ENCODE results near the gene CMC2. TPM values are rescaled to one million over a fixed set of nuclear protein-coding genes. Genes with fewer than 3 reads are reported as not detected.

CMC2 gene
- 68.0 TPM for polyA plus RNA-seq (2013)

DNA sequence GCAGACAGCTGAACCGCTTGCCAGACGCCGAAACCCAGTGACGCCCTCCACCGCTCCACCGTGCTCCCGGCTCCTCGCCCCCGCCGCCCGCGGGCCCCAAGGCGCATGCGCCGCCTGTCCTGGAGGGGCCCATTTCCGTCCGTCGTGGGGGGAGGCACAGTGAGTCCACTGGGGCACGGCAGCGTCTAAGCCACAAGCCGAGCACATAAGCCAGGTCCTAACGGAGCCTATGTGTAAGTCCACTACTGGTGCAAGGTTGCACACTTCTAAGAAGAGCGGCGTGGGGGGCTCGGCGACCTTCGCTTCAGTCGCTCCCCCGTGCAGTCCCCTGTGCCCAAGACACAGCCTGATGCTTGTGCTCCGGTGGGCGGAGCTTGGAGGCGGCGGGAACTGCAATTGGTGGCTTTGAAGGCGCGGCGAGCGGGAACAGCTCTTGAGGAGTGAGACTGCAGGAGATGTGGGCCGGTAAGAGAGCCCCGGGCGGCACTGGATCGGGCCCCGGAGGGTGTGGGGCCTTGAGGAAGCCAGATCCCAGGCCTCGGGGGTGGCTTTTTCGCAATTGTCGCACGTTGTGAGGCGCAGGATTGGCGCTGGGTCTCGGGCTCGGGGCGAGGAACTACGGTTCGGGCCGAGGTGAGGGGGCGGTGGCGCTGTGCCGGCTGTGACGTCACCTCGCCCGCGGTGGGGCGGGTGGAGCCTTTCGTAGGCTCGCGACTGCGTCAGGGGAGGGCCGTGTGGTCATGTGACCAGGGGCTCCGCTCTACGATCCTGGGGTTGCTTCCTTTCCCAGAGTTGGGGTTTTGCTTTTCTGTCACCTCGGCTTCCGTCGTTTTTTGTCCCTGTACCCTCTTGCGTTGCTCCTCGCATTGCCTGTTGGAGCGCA lies at the start of gene CMC2, which contains the start of gene CENPN:
CMC2 (minus strand) TSS at position 73 of the 883 bp plus-strand sequence. CDS start 9,491 bp downstream, outside the sequence.
CENPN (plus strand) TSS at position 402 of the 883 bp plus-strand sequence. CDS start 4,726 bp downstream, outside the sequence.
- peak within 1 kb of the TSS; percentile 89 to 97 (median 92) for H3K4me3 ChIP-seq (ENCODE audit: control insufficient read depth in 1 of 7, extremely low read depth in 1 of 7, insufficient read depth in 4 of 7, low read depth in 2 of 7, low read length in 6 of 7)
- 0% methylated on average over 69 of the region's 75 CpGs for WGBS (ENCODE audit: insufficient coverage)
- no peaks in the 10 kb centered on the region for H3K27me3 ChIP-seq (replicated peaks in 2 of 5; ENCODE audit: control insufficient read depth in 4 of 5, insufficient read depth in 5 of 5, low read length in 4 of 5)
- H3K9me3 ChIP-seq (ENCODE audit: control extremely low read depth in 1 of 5, control insufficient read depth in 4 of 5, insufficient read depth in 2 of 5, low read depth in 1 of 5, low read length in 4 of 5), result no peaks in the 10 kb centered on the region
- H3K36me3 ChIP-seq (ENCODE audit: control insufficient read depth in 4 of 4, insufficient read depth in 4 of 4, low read length in 3 of 4), result peaks cover 0 to 9% (median 0%) of the 10 kb centered on the region in 4 experiments
- POLR2A ChIA-PET, result interaction anchor here (0.6 to 1.8 kb wide), 3 partner anchors 10 to 499 kb away, joined by 3 to 5 read pairs (median 4); partner anchors contain the start of gene ATMIN
- DNase-seq, result peak; percentile 99 to 100 (median 99)
- H3K4me1 ChIP-seq (ENCODE audit: control extremely low read depth in 1 of 4, control insufficient read depth in 4 of 4, insufficient read depth in 4 of 4, low read length in 3 of 4), result peaks cover 8 to 38% (median 30%) of the 10 kb centered on the region in 4 experiments
- CTCF ChIA-PET, result interaction anchor here (0.5 to 1.8 kb wide), 6 partner anchors 8 to 105 kb away, joined by 3 to 6 read pairs (median 3); partner anchors contain the start of gene ATMIN
- H3K27ac ChIP-seq (ENCODE audit: insufficient read depth in 1 of 2, low read depth in 1 of 2, low read length in 2 of 2, poor library complexity in 1 of 2, severe bottlenecking in 2 of 2), result peak within 1 kb of the TSS; percentile 98 to 99

DNA sequence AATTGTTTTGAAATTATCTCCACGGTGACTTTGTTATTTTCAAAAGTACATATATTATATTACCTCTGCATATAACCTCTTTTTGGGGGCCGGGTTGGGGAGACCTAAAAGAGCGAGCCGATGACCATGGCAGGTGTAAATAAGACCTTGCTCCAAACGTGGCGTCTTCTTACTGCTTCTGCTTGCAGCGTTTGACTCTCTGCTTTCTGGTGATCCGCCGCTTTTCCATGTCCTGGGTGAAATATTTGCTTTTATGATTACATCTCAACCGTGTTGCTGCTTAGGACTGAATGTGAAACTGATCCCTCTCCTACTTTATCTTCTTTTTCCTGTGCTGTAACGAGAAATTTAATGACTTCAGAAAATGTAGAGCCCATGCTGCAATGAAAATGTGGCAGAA lies 47.1 kb upstream of the CMC2 start:
- no peak overlapping the region for H3K4me3 ChIP-seq (ENCODE audit: control insufficient read depth in 1 of 7, extremely low read depth in 1 of 7, insufficient read depth in 4 of 7, low read depth in 2 of 7, low read length in 6 of 7)
- H3K4me1 ChIP-seq (ENCODE audit: control extremely low read depth in 1 of 4, control insufficient read depth in 4 of 4, insufficient read depth in 4 of 4, low read length in 3 of 4), result no peaks in the 10 kb centered on the region
- no peaks in the 10 kb centered on the region for H3K36me3 ChIP-seq (ENCODE audit: control insufficient read depth in 4 of 4, insufficient read depth in 4 of 4, low read length in 3 of 4)
- peaks cover 0 to 11% (median 3%) of the 10 kb centered on the region in 5 experiments for H3K9me3 ChIP-seq (ENCODE audit: control extremely low read depth in 1 of 5, control insufficient read depth in 4 of 5, insufficient read depth in 2 of 5, low read depth in 1 of 5, low read length in 4 of 5)
- POLR2A ChIA-PET, result no interaction called here
- CTCF ChIA-PET, result no interaction called here
- H3K27me3 ChIP-seq (replicated peaks in 2 of 5; ENCODE audit: control insufficient read depth in 4 of 5, insufficient read depth in 5 of 5, low read length in 4 of 5), result no peaks in the 10 kb centered on the region
- DNase-seq, result no peak
- no peak overlapping the region for H3K27ac ChIP-seq (ENCODE audit: insufficient read depth in 1 of 2, low read depth in 1 of 2, low read length in 2 of 2, poor library complexity in 1 of 2, severe bottlenecking in 2 of 2)
- 95% methylated on average over 9 of the region's 11 CpGs for WGBS (ENCODE audit: insufficient coverage)

DNA sequence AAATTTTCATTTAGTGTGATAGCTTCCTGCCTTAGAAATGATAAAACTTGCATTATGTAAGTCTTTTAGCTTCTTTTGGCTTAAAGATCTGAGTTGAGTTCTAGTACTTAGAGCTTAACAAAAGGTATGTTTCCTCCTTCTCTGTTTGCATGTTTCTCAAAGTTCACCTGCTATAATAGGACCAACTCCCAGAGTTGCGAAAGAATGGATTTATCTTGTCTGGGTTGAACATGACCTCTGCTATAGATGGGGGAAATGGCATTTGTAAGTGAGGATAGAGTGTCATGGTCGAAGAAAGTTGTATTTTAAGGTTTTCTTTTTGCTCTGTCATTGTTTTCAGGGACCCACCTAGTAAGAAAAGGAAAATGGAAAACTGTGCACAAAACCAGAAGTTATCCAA lies 36.1 kb upstream of the CMC2 start:
- Histone ChIP-seq H3K4me3 (ENCODE audit: control insufficient read depth in 1 of 7, extremely low read depth in 1 of 7, insufficient read depth in 4 of 7, low read depth in 2 of 7, low read length in 6 of 7) (no peak overlapping the region), H3K27ac (ENCODE audit: insufficient read depth in 1 of 2, low read depth in 1 of 2, low read length in 2 of 2, poor library complexity in 1 of 2, severe bottlenecking in 2 of 2) (no peak overlapping the region), H3K27me3 (replicated peaks in 2 of 5; ENCODE audit: control insufficient read depth in 4 of 5, insufficient read depth in 5 of 5, low read length in 4 of 5) (no peaks in the 10 kb centered on the region), H3K9me3 (ENCODE audit: control extremely low read depth in 1 of 5, control insufficient read depth in 4 of 5, insufficient read depth in 2 of 5, low read depth in 1 of 5, low read length in 4 of 5) (peaks cover 0 to 1% (median under 1%) of the 10 kb centered on the region in 5 experiments), H3K4me1 (ENCODE audit: control extremely low read depth in 1 of 4, control insufficient read depth in 4 of 4, insufficient read depth in 4 of 4, low read length in 3 of 4) (peaks cover 0 to 2% (median 0%) of the 10 kb centered on the region in 4 experiments), H3K36me3 (ENCODE audit: control insufficient read depth in 4 of 4, insufficient read depth in 4 of 4, low read length in 3 of 4) (peaks cover 20 to 58% (median 40%) of the 10 kb centered on the region in 4 experiments)
- no peak for DNase-seq
- POLR2A ChIA-PET, result no interaction called here
- 100% methylated on average over 1 of the region's 2 CpGs for WGBS (ENCODE audit: insufficient coverage)
- CTCF ChIA-PET, result no interaction called here

DNA sequence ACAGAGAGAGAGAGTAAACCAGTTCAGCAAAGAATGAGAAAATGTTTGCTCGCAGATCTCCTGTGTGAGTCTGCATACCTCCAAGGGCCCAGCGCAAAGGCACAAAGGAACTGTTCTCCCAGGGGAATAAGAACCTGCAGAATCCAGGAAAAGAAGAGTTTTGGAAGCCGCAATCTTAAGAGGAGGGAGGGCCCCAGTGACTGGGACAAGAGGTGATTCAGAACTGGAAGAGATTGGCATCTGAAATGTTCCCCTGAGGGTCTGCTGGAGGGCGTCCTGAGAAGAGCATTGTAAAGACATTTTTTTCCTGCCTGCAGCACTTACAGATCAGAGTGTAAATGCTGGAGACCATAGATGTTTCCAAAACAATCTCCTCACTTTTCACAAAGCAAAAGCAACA lies 35.0 kb upstream of the CMC2 start:
- Histone ChIP-seq H3K27ac (ENCODE audit: insufficient read depth in 1 of 2, low read depth in 1 of 2, low read length in 2 of 2, poor library complexity in 1 of 2, severe bottlenecking in 2 of 2) (no peak overlapping the region), H3K9me3 (ENCODE audit: control extremely low read depth in 1 of 5, control insufficient read depth in 4 of 5, insufficient read depth in 2 of 5, low read depth in 1 of 5, low read length in 4 of 5) (no peaks in the 10 kb centered on the region), H3K36me3 (ENCODE audit: control insufficient read depth in 4 of 4, insufficient read depth in 4 of 4, low read length in 3 of 4) (peaks cover 20 to 58% (median 40%) of the 10 kb centered on the region in 4 experiments), H3K27me3 (replicated peaks in 2 of 5; ENCODE audit: control insufficient read depth in 4 of 5, insufficient read depth in 5 of 5, low read length in 4 of 5) (no peaks in the 10 kb centered on the region), H3K4me1 (ENCODE audit: control extremely low read depth in 1 of 4, control insufficient read depth in 4 of 4, insufficient read depth in 4 of 4, low read length in 3 of 4) (peaks cover 0 to 10% (median 5%) of the 10 kb centered on the region in 4 experiments), H3K4me3 (ENCODE audit: control insufficient read depth in 1 of 7, extremely low read depth in 1 of 7, insufficient read depth in 4 of 7, low read depth in 2 of 7, low read length in 6 of 7) (no peak overlapping the region)
- DNase-seq, result no peak
- WGBS (ENCODE audit: insufficient coverage), result 100% methylated on average over 4 of the region's 4 CpGs
- CTCF ChIA-PET, result no interaction called here
- POLR2A ChIA-PET, result no interaction called here

DNA sequence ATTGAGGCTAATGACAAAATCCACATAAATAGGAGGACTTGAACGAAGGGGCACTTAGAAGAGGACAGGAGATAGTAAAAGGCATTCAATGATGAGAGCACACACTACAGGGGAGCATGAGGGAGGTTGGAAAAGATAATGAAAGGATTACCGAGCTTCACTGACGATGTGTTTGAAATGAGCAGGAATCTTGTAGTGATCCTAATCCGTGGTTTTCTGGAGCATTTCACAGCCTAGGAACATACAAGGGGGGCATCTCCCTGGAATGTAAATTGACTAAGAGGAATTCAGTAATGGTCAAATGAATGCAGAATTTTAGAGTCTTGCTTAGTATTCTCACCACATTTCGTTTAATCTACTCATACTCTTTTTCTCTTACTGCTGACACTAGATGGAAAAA lies 34.2 kb upstream of the CMC2 start:
- DNase-seq, result no peak
- peaks cover 0 to 14% (median 10%) of the 10 kb centered on the region in 4 experiments for H3K4me1 ChIP-seq (ENCODE audit: control extremely low read depth in 1 of 4, control insufficient read depth in 4 of 4, insufficient read depth in 4 of 4, low read length in 3 of 4)
- peaks cover 20 to 51% (median 38%) of the 10 kb centered on the region in 4 experiments for H3K36me3 ChIP-seq (ENCODE audit: control insufficient read depth in 4 of 4, insufficient read depth in 4 of 4, low read length in 3 of 4)
- H3K27me3 ChIP-seq (replicated peaks in 2 of 5; ENCODE audit: control insufficient read depth in 4 of 5, insufficient read depth in 5 of 5, low read length in 4 of 5), result no peaks in the 10 kb centered on the region
- WGBS (ENCODE audit: insufficient coverage), result 97% methylated on average over 4 of the region's 5 CpGs
- H3K4me3 ChIP-seq (ENCODE audit: control insufficient read depth in 1 of 7, extremely low read depth in 1 of 7, insufficient read depth in 4 of 7, low read depth in 2 of 7, low read length in 6 of 7), result no peak overlapping the region
- ChIA-PET POLR2A (no interaction called here), CTCF (no interaction called here)
- peak overlapping the region in 1 of 2 experiments; percentile 16 for H3K27ac ChIP-seq (ENCODE audit: insufficient read depth in 1 of 2, low read depth in 1 of 2, low read length in 2 of 2, poor library complexity in 1 of 2, severe bottlenecking in 2 of 2)
- H3K9me3 ChIP-seq (ENCODE audit: control extremely low read depth in 1 of 5, control insufficient read depth in 4 of 5, insufficient read depth in 2 of 5, low read depth in 1 of 5, low read length in 4 of 5), result no peaks in the 10 kb centered on the region

DNA sequence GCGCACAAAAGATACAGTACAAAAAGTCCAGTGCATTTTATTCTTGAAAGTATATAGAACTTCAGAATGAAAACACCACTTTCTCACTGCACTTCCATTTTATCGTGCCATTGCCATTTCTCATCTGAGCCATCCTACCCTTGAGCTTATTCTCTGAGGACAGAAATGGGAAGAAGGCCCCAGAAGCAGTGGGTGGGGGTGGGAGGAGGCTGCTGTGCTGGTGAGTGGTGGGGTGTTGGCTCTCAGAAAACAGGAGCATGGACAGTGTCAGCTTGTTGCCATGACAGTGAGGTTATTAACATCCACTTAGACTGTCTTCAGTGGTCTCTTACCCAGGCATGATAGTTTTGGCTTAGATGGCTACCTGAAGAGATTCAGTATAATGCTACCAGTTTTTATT lies 33.4 kb upstream of the CMC2 start:
- ChIA-PET CTCF (no interaction called here), POLR2A (no interaction called here)
- peak overlapping the region in 1 of 2 experiments; percentile 29 for H3K27ac ChIP-seq (ENCODE audit: insufficient read depth in 1 of 2, low read depth in 1 of 2, low read length in 2 of 2, poor library complexity in 1 of 2, severe bottlenecking in 2 of 2)
- DNase-seq, result no peak
- no peaks in the 10 kb centered on the region for H3K9me3 ChIP-seq (ENCODE audit: control extremely low read depth in 1 of 5, control insufficient read depth in 4 of 5, insufficient read depth in 2 of 5, low read depth in 1 of 5, low read length in 4 of 5)
- H3K4me3 ChIP-seq (ENCODE audit: control insufficient read depth in 1 of 7, extremely low read depth in 1 of 7, insufficient read depth in 4 of 7, low read depth in 2 of 7, low read length in 6 of 7), result no peak overlapping the region
- WGBS (ENCODE audit: insufficient coverage), result no CpG with 5 or more reads among the region's 2 CpGs
- peaks cover 20 to 48% (median 34%) of the 10 kb centered on the region in 4 experiments for H3K36me3 ChIP-seq (ENCODE audit: control insufficient read depth in 4 of 4, insufficient read depth in 4 of 4, low read length in 3 of 4)
- no peaks in the 10 kb centered on the region for H3K27me3 ChIP-seq (replicated peaks in 2 of 5; ENCODE audit: control insufficient read depth in 4 of 5, insufficient read depth in 5 of 5, low read length in 4 of 5)
- peaks cover 0 to 17% (median 11%) of the 10 kb centered on the region in 4 experiments for H3K4me1 ChIP-seq (ENCODE audit: control extremely low read depth in 1 of 4, control insufficient read depth in 4 of 4, insufficient read depth in 4 of 4, low read length in 3 of 4)

Measured in common myeloid progenitor, CD34-positive (primary cell).